ENCODE measurements around the gene CALCOCO1. TPM values are rescaled to one million over a fixed set of nuclear protein-coding genes. Genes with fewer than 3 reads are reported as not detected.

Gene CALCOCO1
- total and polyA plus RNA-seq, 10 of the 15 experiments (the other 5 are each of a cell fraction or from before 2014, with no cell fraction given): 2.8 to 55.9 (median 13.7) TPM

DNA sequence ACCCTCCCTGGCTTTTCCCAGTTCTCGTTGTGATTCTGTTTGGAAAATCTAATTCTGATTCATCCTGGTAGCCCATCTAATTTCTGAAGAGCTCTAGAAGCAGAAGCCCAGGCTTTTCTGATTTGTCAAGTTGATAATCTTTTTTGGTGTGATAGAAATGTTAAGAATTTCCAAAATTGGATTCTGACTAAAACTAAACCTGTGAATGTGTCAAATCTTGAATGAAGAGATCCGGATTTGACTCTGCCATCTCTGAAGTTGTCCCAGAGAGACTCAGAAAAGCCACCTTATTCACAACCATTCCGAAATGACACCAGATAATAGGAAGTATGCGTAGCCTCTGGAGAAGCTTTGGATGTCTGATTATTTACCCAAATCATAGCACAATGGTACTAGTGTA is 37.4 kb upstream of the CALCOCO1 start (continued):
- TF ChIP-seq CEBPZ (IDR thresholded peaks at IDR 0.05; ENCODE audit: low read depth, low read length) (no peak), ZNF217 (IDR thresholded peaks at IDR 0.05) (no peak), TBL1XR1 (IDR thresholded peaks at IDR 0.05; ENCODE audit: low read depth, low read length) (no peak), IKZF1 (conservative IDR thresholded peaks at IDR 0.05) (no peak), POLR2A (IDR thresholded peaks at IDR 0.05; ENCODE audit: low read depth, low read length) (no peak), KAT2A (conservative IDR thresholded peaks at IDR 0.05; ENCODE audit: control insufficient read depth, low read depth, low read length) (no peak), POU2F2 (IDR thresholded peaks at IDR 0.05; ENCODE audit: borderline replicate concordance, low read depth, low read length) (no peak), SREBF2 (IDR thresholded peaks at IDR 0.05; ENCODE audit: low read length) (no peak), NRF1 (conservative IDR thresholded peaks at IDR 0.05; ENCODE audit: low read depth, low read length) (no peak), IRF5 (IDR thresholded peaks at IDR 0.05; ENCODE audit: borderline replicate concordance) (no peak), ETV6 (conservative IDR thresholded peaks at IDR 0.05 in 1 of 2, IDR thresholded peaks at IDR 0.05 in 1 of 2; ENCODE audit: borderline replicate concordance in 1 of 2, low read depth in 1 of 2) (no peak), KDM1A (IDR thresholded peaks at IDR 0.05; ENCODE audit: borderline replicate concordance) (no peak), IKZF2 (IDR thresholded peaks at IDR 0.05) (no peak; a peak in 1 of 4 replicates), MEF2A (IDR thresholded peaks at IDR 0.05; ENCODE audit: insufficient read depth, low read depth, low read length) (peak; percentile 79), CHD4 (IDR thresholded peaks at IDR 0.05) (no peak), ZNF274 (IDR thresholded peaks at IDR 0.05; ENCODE audit: insufficient read depth, insufficient read length) (no peak), TAF1 (IDR thresholded peaks at IDR 0.05; ENCODE audit: borderline replicate concordance, low read depth, low read length) (no peak), TCF3 (IDR thresholded peaks at IDR 0.05; ENCODE audit: borderline replicate concordance, insufficient read depth, low read depth, low read length) (no peak), RAD21 (IDR thresholded peaks at IDR 0.05; ENCODE audit: insufficient read depth, low read depth, low read length) (no peak)
- TF ChIP-seq, protein P1, sequence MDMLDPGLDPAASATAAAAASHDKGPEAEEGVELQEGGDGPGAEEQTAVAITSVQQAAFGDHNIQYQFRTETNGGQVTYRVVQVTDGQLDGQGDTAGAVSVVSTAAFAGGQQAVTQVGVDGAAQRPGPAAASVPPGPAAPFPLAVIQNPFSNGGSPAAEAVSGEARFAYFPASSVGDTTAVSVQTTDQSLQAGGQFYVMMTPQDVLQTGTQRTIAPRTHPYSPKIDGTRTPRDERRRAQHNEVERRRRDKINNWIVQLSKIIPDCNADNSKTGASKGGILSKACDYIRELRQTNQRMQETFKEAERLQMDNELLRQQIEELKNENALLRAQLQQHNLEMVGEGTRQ (IDR thresholded peaks at IDR 0.05; ENCODE audit: borderline replicate concordance, low read depth, low read length): no peak
- TF ChIP-seq, protein P2, sequence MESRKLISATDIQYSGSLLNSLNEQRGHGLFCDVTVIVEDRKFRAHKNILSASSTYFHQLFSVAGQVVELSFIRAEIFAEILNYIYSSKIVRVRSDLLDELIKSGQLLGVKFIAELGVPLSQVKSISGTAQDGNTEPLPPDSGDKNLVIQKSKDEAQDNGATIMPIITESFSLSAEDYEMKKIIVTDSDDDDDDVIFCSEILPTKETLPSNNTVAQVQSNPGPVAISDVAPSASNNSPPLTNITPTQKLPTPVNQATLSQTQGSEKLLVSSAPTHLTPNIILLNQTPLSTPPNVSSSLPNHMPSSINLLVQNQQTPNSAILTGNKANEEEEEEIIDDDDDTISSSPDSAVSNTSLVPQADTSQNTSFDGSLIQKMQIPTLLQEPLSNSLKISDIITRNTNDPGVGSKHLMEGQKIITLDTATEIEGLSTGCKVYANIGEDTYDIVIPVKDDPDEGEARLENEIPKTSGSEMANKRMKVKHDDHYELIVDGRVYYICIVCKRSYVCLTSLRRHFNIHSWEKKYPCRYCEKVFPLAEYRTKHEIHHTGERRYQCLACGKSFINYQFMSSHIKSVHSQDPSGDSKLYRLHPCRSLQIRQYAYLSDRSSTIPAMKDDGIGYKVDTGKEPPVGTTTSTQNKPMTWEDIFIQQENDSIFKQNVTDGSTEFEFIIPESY (IDR thresholded peaks at IDR 0.05): no peak
- TF ChIP-seq, protein P3, sequence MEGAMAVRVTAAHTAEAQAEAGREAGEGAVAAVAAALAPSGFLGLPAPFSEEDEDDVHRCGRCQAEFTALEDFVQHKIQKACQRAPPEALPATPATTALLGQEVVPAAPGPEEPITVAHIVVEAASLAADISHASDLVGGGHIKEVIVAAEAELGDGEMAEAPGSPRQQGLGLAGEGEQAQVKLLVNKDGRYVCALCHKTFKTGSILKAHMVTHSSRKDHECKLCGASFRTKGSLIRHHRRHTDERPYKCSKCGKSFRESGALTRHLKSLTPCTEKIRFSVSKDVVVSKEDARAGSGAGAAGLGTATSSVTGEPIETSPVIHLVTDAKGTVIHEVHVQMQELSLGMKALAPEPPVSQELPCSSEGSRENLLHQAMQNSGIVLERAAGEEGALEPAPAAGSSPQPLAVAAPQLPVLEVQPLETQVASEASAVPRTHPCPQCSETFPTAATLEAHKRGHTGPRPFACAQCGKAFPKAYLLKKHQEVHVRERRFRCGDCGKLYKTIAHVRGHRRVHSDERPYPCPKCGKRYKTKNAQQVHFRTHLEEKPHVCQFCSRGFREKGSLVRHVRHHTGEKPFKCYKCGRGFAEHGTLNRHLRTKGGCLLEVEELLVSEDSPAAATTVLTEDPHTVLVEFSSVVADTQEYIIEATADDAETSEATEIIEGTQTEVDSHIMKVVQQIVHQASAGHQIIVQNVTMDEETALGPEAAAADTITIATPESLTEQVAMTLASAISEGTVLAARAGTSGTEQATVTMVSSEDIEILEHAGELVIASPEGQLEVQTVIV (IDR thresholded peaks at IDR 0.05; ENCODE audit: borderline replicate concordance, partially characterized antibody): no peak

Measured in GM12878 (cell line).